Gastroesophageal sphincter (tissue), 4 donors: Measurements from ENCODE around the gene TNFRSF19. TPM values are rescaled to one million over a fixed set of nuclear protein-coding genes. Genes with fewer than 3 reads are reported as not detected.

Source experiments
- ATAC-seq: fragments of 150-250 bp; one replicate; pipeline ENCODE4 v1.9.1; 2016; ENCODE audit warnings: mild to moderate bottlenecking, moderate library complexity
- H3K27ac ChIP-seq, 4 donors: fragments of 200-600 bp; sonication (generic) in 3 of 4; 1 replicate in 3 of 4; 2 replicates in 1 of 4; pipeline ENCODE4 v1.5.1; 2016 to 2019
- H3K27me3 ChIP-seq: fragments of 200-600 bp; sonication (generic); one replicate; pipeline ENCODE4 v1.5.1; 2019
- H3K36me3 ChIP-seq, 2 donors: fragments of 200-600 bp; sonication (generic); one replicate each; pipeline ENCODE4 v1.5.1; 2019; ENCODE audit warnings: control low read depth in 1 of 2
- H3K4me1 ChIP-seq, 3 donors: fragments of 200-600 bp; sonication (generic); 1 replicate in 2 of 3; 2 replicates in 1 of 3; pipeline ENCODE4 v1.5.1; 2016 to 2019; ENCODE audit warnings: control low read depth in 2 of 3
- H3K4me3 ChIP-seq, 2 donors: fragments of 200-600 bp; sonication (generic); one replicate each; pipeline ENCODE4 v1.5.1; 2019; ENCODE audit warnings: mild to moderate bottlenecking in 1 of 2, moderate library complexity in 1 of 2
- H3K9me3 ChIP-seq, 3 donors: fragments of 200-600 bp; sonication (generic); one replicate each; pipeline ENCODE4 v1.5.1; 2017 to 2019; ENCODE audit warnings: control low read depth in 2 of 3
- CTCF ChIP-seq, 4 experiments: fragments of 200-600 bp in 2 of 4; fragments of 450-650 bp in 2 of 4; sonication (generic) in 1 of 4; IDR thresholded peaks; one replicate each; pipeline ENCODE4 v1.5.1; 2017 to 2019; ENCODE audit warnings: antibody characterized with exemption in 4 of 4, mild to moderate bottlenecking in 2 of 4, moderate library complexity in 2 of 4
- EP300 ChIP-seq: sonication (generic); formaldehyde crosslinking; IDR thresholded peaks from one replicate; pipeline ENCODE4 v1.6.1; 2017; ENCODE audit warnings: antibody characterized with exemption, mild to moderate bottlenecking
- POLR2A ChIP-seq, 2 donors: fragments of 450-650 bp; IDR thresholded peaks; one replicate each; pipeline ENCODE4 v1.6.1; 2017; ENCODE audit warnings: antibody characterized with exemption in 2 of 2, mild to moderate bottlenecking in 2 of 2, moderate library complexity in 1 of 2
- POLR2AphosphoS5 ChIP-seq: sonication (generic); formaldehyde crosslinking; IDR thresholded peaks from one replicate; pipeline ENCODE4 v1.6.1; 2017; ENCODE audit warnings: antibody characterized with exemption
- WGBS, 2 donors: methylation state at CpG; one replicate each; pipeline ENCODE4 v1.1.5; 2018; ENCODE audit warnings: low coverage in 1 of 2; 5-methylcytosine and 5-hydroxymethylcytosine counted together
- total RNA-seq, 4 donors: library from RNA; depleted of rRNA; stranded (reverse); fragments of >200 nt; gene quantifications; one replicate each; pipeline ENCODE4 v1.1.0, GENCODE V29; 2016

Gene TNFRSF19
- total RNA-seq, 4 donors from 2014 or later, result 4.1 to 14.7 (median 8.2) TPM

- ATAC-seq, result peak; percentile 61
- peaks cover 0 to 10% (median 0%) of the 10 kb centered on the region in 3 donors for H3K4me1 ChIP-seq
These were observed 88.8 kb downstream of the TNFRSF19 start for GRCh38 chr13:23658929-23659541.

GRCh38 chr13:23660249-23660648 is 90.0 kb downstream of the TNFRSF19 start:
- Histone ChIP-seq H3K36me3 (no peaks in the 10 kb centered on the region), H3K9me3 (peaks cover 0 to 3% (median 0%) of the 10 kb centered on the region in 3 donors), H3K4me3 (no peak overlapping the region), H3K4me1 (peaks cover 0 to 4% (median 0%) of the 10 kb centered on the region in 3 donors), H3K27ac (no peak overlapping the region), H3K27me3 (no peaks in the 10 kb centered on the region)
- no peak for ATAC-seq
- WGBS, 2 donors, result 80 to 90% methylated on average over 2 of the region's 9 CpGs
- TF ChIP-seq EP300 (no peak), POLR2A (IDR thresholded peaks at IDR 0.05) (no peak), POLR2AphosphoS5 (no peak), CTCF (IDR thresholded peaks at IDR 0.05) (no peak)

More at GRCh38 chr13:23658929-23659541, 88.8 kb downstream of the TNFRSF19 start:
- 45 to 72% methylated on average over 9 of the region's 15 CpGs for WGBS, 2 donors
- H3K9me3 ChIP-seq, result peaks cover 0 to 3% (median 0%) of the 10 kb centered on the region in 3 donors
- H3K36me3 ChIP-seq, result no peaks in the 10 kb centered on the region
- H3K27me3 ChIP-seq, result no peaks in the 10 kb centered on the region
- peak overlapping the region in 2 of 4 donors; percentile 3 to 14 for H3K27ac ChIP-seq
- TF ChIP-seq EP300, result no peak
- TF ChIP-seq POLR2A (IDR thresholded peaks at IDR 0.05), result no peak
- TF ChIP-seq CTCF (IDR thresholded peaks at IDR 0.05), result no peak
- TF ChIP-seq POLR2AphosphoS5, result no peak
- H3K4me3 ChIP-seq, result no peak overlapping the region

DNA sequence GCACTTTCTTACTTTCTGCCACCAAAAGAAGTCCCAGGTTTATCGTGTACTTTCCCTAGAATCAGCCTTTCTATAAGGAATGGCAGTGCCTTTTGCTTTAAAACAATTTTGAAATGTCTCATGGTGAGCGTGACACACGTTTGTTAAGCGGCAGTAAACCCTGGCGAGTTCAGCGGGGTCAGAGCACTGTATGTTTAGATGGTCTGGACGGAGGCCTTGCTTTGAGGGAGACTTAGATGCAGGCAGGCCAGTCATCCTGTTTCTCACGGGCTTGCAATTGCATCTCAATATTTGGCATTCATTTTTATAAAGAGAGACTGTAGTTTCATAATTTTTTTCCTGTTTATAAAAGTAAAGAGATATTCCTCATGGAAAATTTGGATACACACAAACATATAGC is 96.4 kb downstream of the TNFRSF19 start:
- 85 to 89% methylated on average over 8 of the region's 8 CpGs for WGBS, 2 donors
- H3K4me1 ChIP-seq, result peaks cover 0 to 6% (median 0%) of the 10 kb centered on the region in 3 donors
- no peak for ATAC-seq

GRCh38 chr13:23667750-23668149 is 97.5 kb downstream of the TNFRSF19 start:
- TF ChIP-seq CTCF (IDR thresholded peaks at IDR 0.05) (no peak), POLR2A (IDR thresholded peaks at IDR 0.05) (no peak), EP300 (no peak), POLR2AphosphoS5 (no peak)
- Histone ChIP-seq H3K9me3 (no peaks in the 10 kb centered on the region), H3K4me1 (peaks cover 0 to 18% (median 2%) of the 10 kb centered on the region in 3 donors), H3K36me3 (peaks cover 0 to 19% of the 10 kb centered on the region in 2 donors), H3K27me3 (no peaks in the 10 kb centered on the region), H3K4me3 (no peak overlapping the region), H3K27ac (no peak overlapping the region)
- no peak for ATAC-seq
- 94% methylated on average over 2 to 6 of the region's 6 CpGs for WGBS, 2 donors

More for the DNA sequence above, 96.4 kb downstream of the TNFRSF19 start:
- peaks cover 0 to 19% of the 10 kb centered on the region in 2 donors for H3K36me3 ChIP-seq
- H3K27ac ChIP-seq, result no peak overlapping the region
- peaks cover 0 to 3% (median 0%) of the 10 kb centered on the region in 3 donors for H3K9me3 ChIP-seq
- no peak overlapping the region for H3K4me3 ChIP-seq
- TF ChIP-seq POLR2A (IDR thresholded peaks at IDR 0.05), result no peak
- no peak for TF ChIP-seq CTCF (IDR thresholded peaks at IDR 0.05)
- TF ChIP-seq POLR2AphosphoS5, result no peak
- TF ChIP-seq EP300, result no peak
- H3K27me3 ChIP-seq, result no peaks in the 10 kb centered on the region

DNA sequence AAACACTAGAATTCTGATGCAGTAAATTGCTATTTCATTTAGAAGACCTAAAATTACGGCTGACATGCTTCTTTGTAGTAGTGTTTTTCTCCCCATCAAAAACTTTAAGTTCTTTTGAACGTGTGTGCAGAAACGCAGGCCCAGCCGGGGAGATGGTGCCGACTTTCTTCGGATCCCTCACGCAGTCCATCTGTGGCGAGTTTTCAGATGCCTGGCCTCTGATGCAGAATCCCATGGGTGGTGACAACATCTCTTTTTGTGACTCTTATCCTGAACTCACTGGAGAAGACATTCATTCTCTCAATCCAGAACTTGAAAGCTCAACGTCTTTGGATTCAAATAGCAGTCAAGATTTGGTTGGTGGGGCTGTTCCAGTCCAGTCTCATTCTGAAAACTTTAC is 98.3 kb downstream of the TNFRSF19 start:
- Histone ChIP-seq H3K4me1 (peaks cover 0 to 22% (median 6%) of the 10 kb centered on the region in 3 donors), H3K36me3 (peaks cover 0 to 19% of the 10 kb centered on the region in 2 donors), H3K9me3 (no peaks in the 10 kb centered on the region), H3K27ac (no peak overlapping the region), H3K27me3 (no peaks in the 10 kb centered on the region), H3K4me3 (no peak overlapping the region)
- WGBS, 2 donors, result 93% methylated on average over 7 to 8 of the region's 9 CpGs
- ATAC-seq, result no peak
- no peak for TF ChIP-seq EP300
- no peak for TF ChIP-seq POLR2A (IDR thresholded peaks at IDR 0.05)
- TF ChIP-seq CTCF (IDR thresholded peaks at IDR 0.05), result no peak
- no peak for TF ChIP-seq POLR2AphosphoS5
